OCI-LY1 (cell line): ENCODE data around the gene PCED1B.

Source experiments
- CTCF ChIP-seq: fragments of 200-600 bp; sonication (generic), shearing (Covaris generic); IDR thresholded peaks from 2 replicates; pipeline ENCODE4 v1.5.1; 2017; ENCODE audit warnings: mild to moderate bottlenecking, antibody characterized with exemption, low read length, moderate library complexity, mixed read lengths
- EZH2 ChIP-seq: fragments of 200-600 bp; sonication (generic), shearing (Covaris generic); IDR thresholded peaks from 2 replicates; pipeline ENCODE4 v1.8.0; 2017; ENCODE audit warnings: borderline replicate concordance, mixed run types, mild to moderate bottlenecking, antibody characterized with exemption, low read length, moderate library complexity, mixed read lengths

- TF ChIP-seq EZH2 (no peak), CTCF (no peak)
These were observed 4.0 kb upstream of the PCED1B start for GRCh38 chr12:47075192-47076084.
